HepG2 (cell line): ENCODE results near the gene IL13. TPM values are rescaled to one million over a fixed set of nuclear protein-coding genes. Genes with fewer than 3 reads are reported as not detected.

Experiments used
- ATAC-seq: fragments of 200-7000 bp; cut with Tn5 transposase; 3 replicates; pipeline ENCODE4 v1.9.1; 2020; ENCODE audit warnings: mild to moderate bottlenecking, moderate library complexity
- BruUV-seq: library from RNA; stranded (reverse); fragments of 400-500 nt; replicated peaks from 2 replicates; lab custom pipeline; 2021; lab: Mats Ljungman, UMichigan
- CTCF ChIA-PET: fragments of 300-600 bp; formaldehyde crosslinking; extraction: SDS; loops from one replicate; lab custom pipeline; 2021; ENCODE audit warnings: low total read pairs, inconsistent platforms, low intra/inter-chr PET ratio; lab: Yijun Ruan, JAX
- POLR2A ChIA-PET: fragments of 350-600 bp; sonication (Branson Sonifier 250); formaldehyde crosslinking; loops from one replicate; lab custom pipeline; 2020; ENCODE audit warnings: antibody characterized with exemption, inconsistent platforms; lab: Yijun Ruan, JAX
- DNase-seq: peaks from one replicate; pipeline ENCODE4 v3.0.0-alpha.2; 2015; ENCODE audit warnings: low spot score
- FAIRE-seq: peaks from 3 replicates; lab custom pipeline; 2011; peaks lifted over from hg19 to GRCh38; lab: Jason Lieb, UNC
- H2AFZ ChIP-seq: one replicate; pipeline ENCODE4 v1.6.1; 2011; ENCODE audit warnings: low read length, inconsistent platforms
- H3K27ac ChIP-seq: fragments of 300-600 bp; 3 replicates; pipeline ENCODE4 v1.8.0; 2011; ENCODE audit warnings: mixed run types, mild to moderate bottlenecking, mixed read lengths, low read length, inconsistent platforms; ENCODE audit not compliant: insufficient read depth; ENCODE audit errors: extremely low read length
- H3K27me3 ChIP-seq, 2 experiments: fragments of 200-600 bp in 1 of 2; 2 replicates in 1 of 2; 3 replicates in 1 of 2; pipeline versions ENCODE4 v1.6.0 to v1.8.0; 2011; ENCODE audit warnings: low read length in 2 of 2, mild to moderate bottlenecking in 2 of 2, moderate library complexity in 2 of 2, inconsistent platforms in 1 of 2; ENCODE audit not compliant: insufficient read depth in 2 of 2, control insufficient read depth in 1 of 2
- H3K36me3 ChIP-seq, 2 experiments: fragments of 200-600 bp in 1 of 2; replicated peaks in 1 of 2; 2 replicates in 1 of 2; 3 replicates in 1 of 2; pipeline versions ENCODE4 v1.5.1 to v1.8.0; 2011; ENCODE audit warnings: low read length in 2 of 2, inconsistent platforms in 1 of 2; ENCODE audit not compliant: insufficient read depth in 2 of 2, control insufficient read depth in 1 of 2
- H3K4me1 ChIP-seq: 2 replicates; pipeline ENCODE4 v1.5.1; 2012; ENCODE audit warnings: low read length, inconsistent platforms; ENCODE audit not compliant: insufficient read depth
- H3K4me2 ChIP-seq: 2 replicates; pipeline ENCODE4 v1.6.0; 2011; ENCODE audit warnings: low read depth, low read length, inconsistent platforms
- H3K4me3 ChIP-seq, 3 experiments: fragments of 200-600 bp in 1 of 3; sonication (generic), shearing (Covaris generic) in 1 of 3; replicated peaks in 1 of 3; 2 replicates each; pipeline ENCODE4 v1.5.1; 2011 to 2016; ENCODE audit warnings: low read length in 3 of 3, inconsistent platforms in 2 of 3, low read depth in 2 of 3, mild to moderate bottlenecking in 2 of 3, control low read depth in 1 of 3, mixed read lengths in 1 of 3; ENCODE audit not compliant: insufficient read depth in 1 of 3
- H3K79me2 ChIP-seq: one replicate; pipeline ENCODE4 v1.6.1; 2011; ENCODE audit warnings: low read length, inconsistent platforms; ENCODE audit not compliant: insufficient read depth
- H3K9ac ChIP-seq: 2 replicates; pipeline ENCODE4 v1.6.0; 2011; ENCODE audit warnings: mild to moderate bottlenecking, low read depth, low read length, inconsistent platforms; ENCODE audit not compliant: insufficient read depth
- H3K9me3 ChIP-seq: 2 replicates; pipeline ENCODE4 v1.5.1; 2012; ENCODE audit warnings: mild to moderate bottlenecking, low read length
- H4K20me1 ChIP-seq: 2 replicates; pipeline ENCODE4 v1.6.0; 2011; ENCODE audit warnings: inconsistent platforms, mild to moderate bottlenecking, low read length, moderate library complexity; ENCODE audit not compliant: insufficient read depth
- MAFG ChIP-seq: sonication (generic); formaldehyde crosslinking; IDR thresholded peaks from 2 replicates; pipeline ENCODE4 v1.5.1; 2020; ENCODE audit warnings: mild to moderate bottlenecking, missing genetic modification reagents
- PHF8 ChIP-seq: sonication (generic); formaldehyde crosslinking; IDR thresholded peaks from 2 replicates; pipeline ENCODE4 v1.5.0; 2020; ENCODE audit warnings: missing genetic modification reagents
- SAFB2 ChIP-seq: sonication (generic); formaldehyde crosslinking; IDR thresholded peaks from 2 replicates; pipeline ENCODE4 v1.5.1; 2020; ENCODE audit warnings: missing genetic modification reagents, low read depth, mild to moderate bottlenecking, borderline replicate concordance
- SETDB1 ChIP-seq: sonication (generic); formaldehyde crosslinking; IDR thresholded peaks from 2 replicates; pipeline ENCODE4 v1.5.1; 2020; ENCODE audit warnings: missing genetic modification reagents, mild to moderate bottlenecking, borderline replicate concordance
- SIN3B ChIP-seq: fragments of 150-350 bp; IDR thresholded peaks from 2 replicates; pipeline ENCODE4 v1.6.1; 2014; ENCODE audit warnings: low read length
- ZBTB1 ChIP-seq: sonication (generic); formaldehyde crosslinking; IDR thresholded peaks from 2 replicates; pipeline ENCODE4 v1.4.0; 2020; ENCODE audit warnings: missing genetic modification reagents, borderline replicate concordance
- ZNF205 ChIP-seq: IDR thresholded peaks from 2 replicates; pipeline ENCODE4 v1.6.1; 2018; ENCODE audit warnings: missing biosample characterization, missing genetic modification reagents
- ZNF30 ChIP-seq: sonication (generic); formaldehyde crosslinking; IDR thresholded peaks from 2 replicates; pipeline ENCODE4 v1.5.0; 2020; ENCODE audit warnings: mild to moderate bottlenecking, missing genetic modification reagents
- WGBS: methylation state at CpG from one replicate; pipeline ENCODE4 v1.1.6; 2017; ENCODE audit warnings: low lambda C conversion rate; 5-methylcytosine and 5-hydroxymethylcytosine counted together
- in situ Hi-C: cut with HindIII; loops from 2 replicates; pipeline ENCODE4 v1.10.0; 2017; ENCODE audit warnings: low pct_unique_long_range_greater_than_20kb; ENCODE audit not compliant: extremely low pct_ligation_motif_present
- intact Hi-C: fragments of 100-400 bp; cut with micrococcal nuclease; formaldehyde crosslinking; loops from one replicate; pipeline ENCODE4 v1.10.0; 2022; ENCODE audit not compliant: unreplicated experiment
- polyA plus RNA-seq, 8 experiments: library from polyadenylated mRNA; depleted of rRNA in 3 of 8; stranded (reverse) in 7 of 8; unstranded in 1 of 8; fragments of >200 nt; fragmentation: Illumina TruSeq in 4 of 8; extraction: Trizol in 4 of 8; gene quantifications; 2 replicates each; pipeline versions ENCODE4 v1.2.1 to v1.2.3, GENCODE V29; 2011 to 2016; ENCODE audit warnings: low read depth in 4 of 8, missing spikeins in 1 of 8, mixed read lengths in 1 of 8; ENCODE audit not compliant: insufficient read depth in 1 of 8
- total RNA-seq, 5 experiments: library from RNA; depleted of rRNA; stranded (reverse); fragments of >200 nt; fragmentation: Illumina TruSeq; extraction: Trizol; gene quantifications; 2 replicates each; pipeline ENCODE4 v1.2.3, GENCODE V29; 2016; ENCODE audit warnings: low read depth in 1 of 5
- TF ChIP-seq, protein P1 (sequence below): sonication (generic); formaldehyde crosslinking; IDR thresholded peaks from 2 replicates; pipeline ENCODE4 v1.8.1; 2023; ENCODE audit warnings: missing genetic modification reagents, inconsistent platforms, borderline replicate concordance
- TF ChIP-seq, protein P2 (sequence below): sonication (generic); formaldehyde crosslinking; IDR thresholded peaks from 2 replicates; pipeline ENCODE4 v1.5.0; 2020; ENCODE audit warnings: missing genetic modification reagents

Gene IL13
- total and polyA plus RNA-seq, 2 of the 13 experiments (the other 11 are each of a cell fraction or from before 2014, with no cell fraction given), result 0.05 TPM; not detected in 1

DNA sequence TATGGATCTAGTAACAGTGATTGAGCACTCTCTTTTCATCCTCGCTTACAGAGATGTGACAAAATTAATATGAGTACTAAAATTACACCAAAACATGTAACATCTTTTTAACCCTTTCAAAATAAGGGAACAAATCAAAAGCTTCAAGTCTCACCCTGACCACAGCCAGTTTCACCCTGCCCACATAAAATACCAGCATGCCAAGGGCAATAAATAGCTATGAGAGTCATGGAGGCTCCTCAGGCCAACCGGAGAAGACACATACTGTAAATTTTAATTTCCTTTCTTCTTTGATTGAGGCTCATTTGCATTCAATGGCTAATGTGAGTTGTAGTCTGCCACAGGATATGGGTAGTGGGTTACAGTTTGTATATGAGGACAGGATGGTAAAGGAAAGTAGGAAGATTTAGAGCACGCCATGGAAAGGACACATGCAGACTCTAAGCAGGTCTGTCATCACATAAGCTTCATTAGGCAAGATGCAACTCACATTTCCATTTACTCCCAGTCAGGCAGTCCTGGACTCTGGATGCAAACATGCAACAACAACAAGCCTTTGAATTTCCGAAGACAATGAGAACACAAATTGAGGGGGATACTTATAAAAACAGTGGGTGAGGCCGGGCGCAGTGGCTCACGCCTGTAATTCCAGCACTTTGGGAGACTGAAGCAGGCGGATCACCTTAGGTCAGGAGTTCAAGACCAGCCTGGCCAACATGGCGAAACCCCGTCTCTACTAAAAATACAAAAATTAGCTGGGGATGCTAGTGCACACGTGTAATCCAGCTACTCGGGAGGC, 27.1 kb downstream of the IL13 start:
- FAIRE-seq (no peak), ATAC-seq (no peak), DNase-seq (no peak)
- Histone ChIP-seq H3K79me2 (no peaks in the 10 kb centered on the region), H3K4me3 (no peak overlapping the region), H3K36me3 (no peaks in the 10 kb centered on the region), H4K20me1 (no peaks in the 10 kb centered on the region), H3K9me3 (no peaks in the 10 kb centered on the region), H3K27me3 (no peaks in the 10 kb centered on the region), H2AFZ (no peak overlapping the region), H3K27ac (no peak overlapping the region), H3K4me1 (peaks cover 15% of the 10 kb centered on the region), H3K4me2 (no peak overlapping the region)
- CTCF ChIA-PET, result no interaction called here
- in situ Hi-C loops, result no loop called here
- BruUV-seq, result no TSS peak
- WGBS, result 75% methylated on average over 12 of the region's 12 CpGs
- intact Hi-C loops, result no loop called here
- POLR2A ChIA-PET, result no interaction called here
- TF ChIP-seq ZNF30 (CRISPR knock-in tag) (no peak), SAFB2 (no peak), ZBTB1 (CRISPR knock-in tag) (no peak), SIN3B (no peak), PHF8 (CRISPR knock-in tag) (no peak), SETDB1 (CRISPR knock-in tag) (no peak), MAFG (CRISPR knock-in tag) (no peak), ZNF205 (CRISPR knock-in tag) (no peak)
- TF ChIP-seq, protein P1, sequence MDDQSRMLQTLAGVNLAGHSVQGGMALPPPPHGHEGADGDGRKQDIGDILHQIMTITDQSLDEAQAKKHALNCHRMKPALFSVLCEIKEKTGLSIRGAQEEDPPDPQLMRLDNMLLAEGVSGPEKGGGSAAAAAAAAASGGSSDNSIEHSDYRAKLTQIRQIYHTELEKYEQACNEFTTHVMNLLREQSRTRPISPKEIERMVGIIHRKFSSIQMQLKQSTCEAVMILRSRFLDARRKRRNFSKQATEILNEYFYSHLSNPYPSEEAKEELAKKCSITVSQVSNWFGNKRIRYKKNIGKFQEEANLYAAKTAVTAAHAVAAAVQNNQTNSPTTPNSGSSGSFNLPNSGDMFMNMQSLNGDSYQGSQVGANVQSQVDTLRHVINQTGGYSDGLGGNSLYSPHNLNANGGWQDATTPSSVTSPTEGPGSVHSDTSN (CRISPR knock-in tag), result no peak
- TF ChIP-seq, protein P2, sequence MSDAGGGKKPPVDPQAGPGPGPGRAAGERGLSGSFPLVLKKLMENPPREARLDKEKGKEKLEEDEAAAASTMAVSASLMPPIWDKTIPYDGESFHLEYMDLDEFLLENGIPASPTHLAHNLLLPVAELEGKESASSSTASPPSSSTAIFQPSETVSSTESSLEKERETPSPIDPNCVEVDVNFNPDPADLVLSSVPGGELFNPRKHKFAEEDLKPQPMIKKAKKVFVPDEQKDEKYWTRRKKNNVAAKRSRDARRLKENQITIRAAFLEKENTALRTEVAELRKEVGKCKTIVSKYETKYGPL, result no peak
- TF ChIP-seq, all 625 proteins: peak for 0
- H3K9ac ChIP-seq, result no peak overlapping the region
